Limb (tissue), 2 donors: Measurements from ENCODE around the gene MSH2.
"Not testable (repeated sequence)": the region's sequence is repeated elsewhere in the genome, so short reads cannot be mapped to it uniquely, and the experiment has no call there.

ENCODE experiments used
- DNase-seq, 2 donors: peaks; one replicate each; pipeline ENCODE4 v3.0.0-alpha.2; 2016; ENCODE audit errors: extremely low spot score in 2 of 2

The MSH2 gene

GRCh38 chr2:47483191-47483590, 80.2 kb downstream of the MSH2 start:
- DNase-seq: no peak

GRCh38 chr2:47484396-47484795, 81.4 kb downstream of the MSH2 start:
- DNase-seq: no peak

- no peak for DNase-seq
Measured at GRCh38 chr2:47485177-47485576, 82.2 kb downstream of the MSH2 start.

GRCh38 chr2:47485751-47486300, 82.9 kb downstream of the MSH2 start:
- DNase-seq: no peak

DNA sequence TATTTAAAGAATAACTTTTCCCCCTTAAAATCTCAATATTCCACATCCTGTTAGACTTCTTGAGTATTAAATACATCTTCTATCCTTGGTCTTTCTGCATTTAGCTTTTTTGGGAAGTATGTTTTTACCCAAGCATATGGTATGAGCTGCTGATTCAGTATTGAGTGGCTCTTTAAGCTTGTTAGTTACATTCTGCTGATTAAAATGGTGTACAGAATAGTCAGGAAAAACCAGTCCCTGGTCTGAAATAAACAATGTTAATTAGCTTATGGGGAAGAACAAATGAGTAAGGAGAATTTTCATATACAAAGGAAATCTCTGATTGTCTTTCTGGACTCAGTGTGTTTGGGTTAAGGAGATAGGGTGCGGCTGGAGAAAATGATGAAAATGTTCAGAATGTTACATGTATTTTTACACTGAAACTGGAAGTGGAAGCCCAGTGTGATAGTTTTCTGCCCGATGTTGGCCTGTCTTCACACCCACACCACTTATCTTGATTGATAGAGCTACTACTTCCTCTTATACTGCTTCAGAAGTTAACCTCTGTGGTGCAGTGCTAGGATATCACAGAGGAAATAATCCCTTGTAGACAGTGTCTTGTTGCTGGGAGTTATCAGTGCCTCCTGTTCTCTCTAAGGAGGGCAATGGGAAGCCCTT, 84.0 kb downstream of the MSH2 start:
- no peak for DNase-seq

DNA sequence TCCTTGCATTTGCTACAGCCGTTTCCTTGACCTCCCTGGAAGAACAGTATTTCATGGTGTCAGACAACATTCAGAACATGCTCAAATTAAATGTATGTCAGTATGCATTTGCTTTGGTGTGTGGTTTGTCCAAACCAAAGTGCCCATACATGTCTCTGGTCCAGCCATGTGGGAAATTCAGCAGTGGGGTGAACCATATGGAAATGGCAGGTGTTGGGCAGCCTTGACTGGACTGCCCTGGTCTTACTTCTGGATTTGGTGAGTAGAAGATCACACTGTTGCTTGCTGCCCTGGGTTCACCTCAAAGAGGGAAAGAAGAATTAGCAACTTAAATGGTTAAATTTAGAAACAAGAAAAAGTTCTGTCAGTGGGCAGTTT, 84.5 kb downstream of the MSH2 start:
- no peak for DNase-seq

DNA sequence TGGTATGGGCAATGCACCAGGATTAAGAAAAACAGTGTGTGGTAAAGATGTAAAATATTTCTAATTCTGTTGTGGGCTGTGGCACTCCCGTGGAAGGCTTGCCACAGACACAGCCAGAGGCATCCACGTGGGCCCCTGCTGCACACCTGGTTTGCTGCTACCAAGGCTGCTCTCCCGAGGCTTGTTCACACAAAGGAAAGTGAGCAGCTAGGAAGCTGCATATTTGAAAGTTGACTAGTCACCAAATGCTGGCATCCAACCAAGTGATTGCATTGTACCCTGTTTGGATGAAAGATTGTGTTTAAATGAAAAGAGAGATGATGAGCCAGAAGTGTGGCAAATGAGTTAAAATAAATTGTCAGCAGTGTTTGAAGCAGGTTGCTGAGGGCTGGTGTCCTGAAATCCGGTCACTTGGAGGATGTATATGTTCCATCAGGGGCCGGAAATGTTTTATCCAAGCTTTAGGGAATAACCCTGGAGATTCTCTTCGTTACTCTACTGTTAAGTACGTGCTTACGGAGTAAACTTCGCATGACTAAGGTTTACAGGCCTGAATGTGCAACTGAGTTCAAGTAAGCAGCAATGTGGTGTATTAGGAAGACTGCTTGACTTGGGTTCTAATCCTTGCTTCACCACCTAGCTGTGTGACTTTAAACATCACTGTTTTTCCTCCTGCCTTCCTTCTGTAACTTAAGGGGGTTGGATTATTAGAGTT, 86.1 kb downstream of the MSH2 start:
- no peak for DNase-seq

DNA sequence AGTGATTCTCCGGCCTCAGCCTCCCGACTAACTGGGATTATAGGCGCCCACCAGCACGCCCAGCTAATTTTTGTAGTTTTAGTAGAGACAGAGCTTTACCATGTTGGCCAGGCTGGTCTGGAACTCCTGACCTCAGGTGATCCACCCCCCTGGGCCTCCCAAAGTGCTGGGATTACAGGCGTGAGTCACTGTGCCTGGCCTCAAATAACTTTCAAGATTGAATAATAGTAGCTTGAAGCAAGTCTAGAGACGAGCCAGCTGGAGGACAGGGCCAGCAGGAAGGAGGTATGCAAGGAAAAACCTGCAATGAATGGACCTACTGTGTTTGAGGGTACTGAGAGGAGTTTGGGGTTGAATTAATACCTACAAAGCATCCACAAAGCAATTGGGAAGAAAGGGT, 87.5 kb downstream of the MSH2 start:
- no peak for DNase-seq

DNA sequence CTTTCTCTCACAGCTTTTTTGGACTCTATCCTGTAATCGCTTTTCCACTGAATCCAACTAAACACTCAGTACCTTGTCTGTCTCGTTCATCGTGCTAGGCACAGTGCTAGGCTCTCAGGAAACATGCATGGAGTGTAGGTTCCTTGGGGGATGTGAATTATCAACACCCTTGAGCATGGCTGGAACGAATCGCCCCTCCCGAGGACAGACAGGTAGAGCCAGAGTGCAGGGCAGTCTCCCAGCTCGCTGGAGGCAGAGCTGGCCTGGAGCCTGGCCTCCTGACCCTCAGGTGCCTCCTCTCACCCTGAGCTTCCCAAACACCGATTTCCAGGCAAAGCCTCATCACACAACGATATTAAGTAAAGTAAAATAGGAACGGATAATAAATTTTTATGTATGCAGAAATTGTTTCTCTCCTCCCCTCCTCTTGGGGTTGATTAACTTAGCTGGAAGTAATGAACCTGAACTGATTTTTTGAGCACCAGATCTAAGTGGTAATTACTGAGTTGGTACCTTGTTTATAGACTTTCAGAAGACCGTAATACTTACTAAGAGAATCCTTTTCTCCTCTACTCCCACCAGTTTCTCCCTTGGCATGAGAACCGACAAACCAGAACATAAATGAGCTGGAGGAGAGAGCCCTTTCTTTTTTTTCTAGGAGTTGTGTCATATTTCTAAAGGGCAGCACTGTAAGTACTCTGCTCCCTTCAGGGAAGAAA, 90.5 kb downstream of the MSH2 start:
- no peak for DNase-seq

DNA sequence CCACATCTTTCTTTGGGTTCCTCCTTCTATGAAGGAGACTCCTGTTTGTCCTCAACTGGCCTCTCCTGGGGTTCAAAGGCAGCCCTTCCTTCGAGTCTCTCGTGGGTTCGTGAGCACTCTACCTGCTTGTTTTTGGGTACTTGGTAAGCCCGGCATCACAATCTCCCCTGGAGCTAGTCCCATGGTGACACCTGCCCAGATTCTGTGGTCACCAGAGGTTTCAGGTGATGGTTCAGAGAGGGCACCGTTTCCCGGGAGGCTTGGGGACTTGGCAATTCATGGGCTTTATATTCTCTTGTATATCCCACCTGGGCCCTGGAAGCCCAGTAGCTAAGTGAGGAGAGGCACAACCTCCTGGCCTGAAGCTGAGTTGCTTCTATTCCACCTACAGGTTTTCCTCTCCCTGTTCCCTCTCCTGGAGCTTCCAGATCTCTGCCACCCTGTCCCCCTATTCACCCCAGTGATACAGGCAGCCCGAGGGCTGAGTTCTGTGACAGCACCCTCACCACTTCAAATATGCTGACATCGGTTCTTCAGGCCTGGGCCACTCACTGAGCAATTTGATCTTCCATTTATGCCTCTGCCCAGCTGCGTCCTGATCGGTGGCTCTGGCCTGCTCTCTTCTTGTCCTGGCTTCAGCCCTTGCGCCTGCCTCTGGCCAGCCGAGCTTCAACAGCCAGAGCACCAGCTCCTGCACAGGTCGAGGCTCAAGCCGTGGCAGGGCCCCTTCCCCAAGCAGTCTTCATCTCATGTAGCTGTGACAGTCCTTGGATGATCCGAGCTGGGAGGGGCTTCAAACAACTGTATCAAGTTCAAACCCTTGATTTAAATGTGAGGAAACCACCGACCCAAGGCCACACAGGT, 91.5 kb downstream of the MSH2 start:
- no peak for DNase-seq

DNA sequence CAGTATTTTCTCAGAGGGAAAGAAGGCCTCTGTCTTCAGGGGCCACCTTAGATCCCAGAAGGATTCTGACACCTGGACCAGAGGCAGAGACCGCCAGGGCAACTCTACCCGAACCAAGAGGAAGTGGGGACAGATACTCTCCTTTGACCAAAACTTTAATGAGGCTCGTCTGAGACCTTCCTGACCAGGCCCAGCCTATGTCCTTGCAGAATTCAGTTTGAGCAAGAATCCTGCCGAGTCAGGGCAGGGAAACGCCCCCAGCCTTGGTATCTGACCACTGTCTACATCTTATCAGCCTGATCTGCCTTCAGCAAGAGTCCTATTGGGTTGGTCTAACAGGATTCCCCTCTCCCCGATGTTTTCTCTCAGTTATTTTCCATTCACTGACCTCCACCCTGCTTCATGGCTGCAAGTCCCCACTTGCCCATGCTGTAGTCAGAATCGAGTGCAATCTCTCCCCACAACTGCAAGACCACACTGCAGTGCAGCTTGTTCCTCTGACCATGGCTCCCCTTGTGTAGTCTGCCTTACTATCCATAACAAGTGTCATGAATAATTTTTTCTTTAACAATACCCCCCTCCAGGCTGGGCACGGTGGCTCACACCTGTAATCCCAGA, 95.0 kb downstream of the MSH2 start:
- DNase-seq: no peak

- no peak for DNase-seq
Measured at GRCh38 chr2:47499093-47499492, 96.1 kb downstream of the MSH2 start.

DNA sequence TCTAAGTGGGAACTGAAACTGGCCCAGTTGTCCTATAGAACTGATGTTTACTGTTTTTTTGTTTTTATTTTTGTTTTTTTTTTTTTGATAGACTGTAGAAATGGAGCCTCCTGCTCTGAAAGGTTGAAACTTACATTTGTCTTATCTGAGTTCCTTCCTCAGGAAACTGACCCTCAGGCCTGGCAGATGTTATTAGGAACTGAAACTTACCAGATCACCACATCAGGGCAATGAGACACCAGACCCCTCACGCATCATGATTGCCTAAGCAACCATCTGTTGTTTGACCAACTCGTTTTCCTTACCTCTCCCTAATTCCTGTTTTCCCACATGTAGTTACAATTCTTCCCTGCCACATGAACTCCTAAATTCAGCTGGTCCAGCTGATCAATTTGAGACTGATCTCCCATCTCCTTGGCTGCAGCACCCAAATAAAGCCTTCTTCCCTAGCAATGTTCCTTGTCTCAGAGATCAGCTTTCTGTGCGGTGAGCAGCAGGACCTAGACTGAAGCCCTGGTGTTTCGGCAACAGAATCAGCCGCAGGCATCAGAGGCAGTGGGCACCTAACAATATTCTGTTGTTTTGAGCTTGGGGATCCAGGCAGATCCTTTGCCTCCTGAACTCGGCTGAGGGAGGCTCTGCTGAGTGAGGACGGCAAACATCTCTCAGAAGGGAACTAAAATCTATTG, 96.8 kb downstream of the MSH2 start:
- DNase-seq: no peak

DNA sequence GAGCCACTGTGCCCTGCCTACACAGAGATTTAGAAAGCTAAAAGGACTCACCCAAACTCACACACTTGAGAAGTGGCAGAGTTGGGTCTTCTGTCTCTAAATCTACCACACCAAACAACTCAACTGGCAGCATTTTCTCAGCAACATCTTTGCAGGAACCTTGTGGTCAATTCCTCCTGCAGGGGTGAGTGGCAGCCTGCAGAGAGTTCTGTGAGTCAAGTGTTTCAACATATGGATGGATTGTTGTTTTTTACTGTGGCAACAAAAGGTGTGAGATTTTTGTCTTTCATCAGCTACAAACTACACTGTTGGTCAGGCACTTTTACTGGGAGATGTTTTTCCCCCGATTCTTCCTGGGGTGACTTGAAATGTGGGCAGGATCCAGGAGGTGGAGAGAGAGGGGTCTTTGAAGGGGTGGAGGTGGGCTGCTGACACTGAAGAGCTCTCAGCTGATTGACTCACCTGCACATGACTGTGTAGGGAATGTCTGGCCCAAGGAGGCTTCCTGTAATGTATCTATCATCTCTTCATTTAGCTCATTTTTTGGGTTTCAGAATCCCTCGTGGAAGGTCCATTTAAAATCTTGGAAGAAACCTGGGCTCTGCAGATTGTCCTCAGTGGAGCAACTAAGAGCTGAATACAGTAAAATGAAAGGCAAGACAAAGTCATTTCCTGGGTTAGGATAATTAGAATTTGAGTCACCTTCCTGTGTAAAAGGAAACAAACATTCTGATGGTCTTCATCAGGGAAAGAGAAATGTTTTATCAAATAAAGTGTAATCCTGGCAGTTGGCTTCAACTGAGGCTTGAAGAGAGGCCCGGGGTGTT, 98.6 kb downstream of the MSH2 start:
- no peak for DNase-seq

DNA sequence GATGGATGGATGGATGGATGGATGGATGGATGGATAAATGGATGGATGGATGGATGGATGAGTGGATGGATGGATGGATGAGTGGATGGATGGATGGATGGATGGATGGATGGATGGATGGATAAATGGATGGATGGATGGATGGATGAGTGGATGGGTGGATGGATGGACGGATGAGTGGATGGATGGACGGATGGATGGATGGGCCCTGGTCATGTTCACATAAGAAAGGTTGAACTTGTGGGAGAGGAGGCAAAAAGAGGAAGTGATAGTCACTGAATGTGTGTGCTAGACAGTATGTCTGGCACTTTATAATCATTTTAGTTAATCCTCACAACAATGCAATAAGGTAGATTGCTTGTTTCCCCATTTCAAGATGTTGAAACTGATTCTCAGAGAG, 99.5 kb downstream of the MSH2 start:
- not testable (repeated sequence) for DNase-seq

- no peak for DNase-seq
Measured at GRCh38 chr2:47503481-47504070, 100.6 kb downstream of the MSH2 start.

GRCh38 chr2:47504174-47504810, 101.3 kb downstream of the MSH2 start:
- DNase-seq: no peak

DNA sequence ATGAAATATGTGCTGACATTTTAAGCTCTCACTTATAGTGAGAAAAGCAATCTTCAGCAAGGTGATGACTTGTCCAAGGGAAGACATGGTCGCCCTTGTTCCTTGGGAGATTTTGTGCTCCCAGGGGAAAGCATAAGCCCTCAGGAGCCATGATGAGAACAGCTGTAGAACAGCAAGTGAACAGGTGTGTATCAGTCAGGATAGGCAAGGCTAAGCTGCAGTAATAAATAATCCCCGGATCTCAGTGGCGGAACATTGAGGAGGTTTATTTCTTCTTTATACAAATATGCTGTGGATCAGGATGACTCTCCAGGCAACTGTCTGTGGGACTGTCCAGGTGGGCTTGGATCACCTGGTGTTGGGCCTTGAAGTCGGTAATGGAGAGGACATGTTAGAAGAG, 103.1 kb downstream of the MSH2 start:
- DNase-seq: no peak

DNA sequence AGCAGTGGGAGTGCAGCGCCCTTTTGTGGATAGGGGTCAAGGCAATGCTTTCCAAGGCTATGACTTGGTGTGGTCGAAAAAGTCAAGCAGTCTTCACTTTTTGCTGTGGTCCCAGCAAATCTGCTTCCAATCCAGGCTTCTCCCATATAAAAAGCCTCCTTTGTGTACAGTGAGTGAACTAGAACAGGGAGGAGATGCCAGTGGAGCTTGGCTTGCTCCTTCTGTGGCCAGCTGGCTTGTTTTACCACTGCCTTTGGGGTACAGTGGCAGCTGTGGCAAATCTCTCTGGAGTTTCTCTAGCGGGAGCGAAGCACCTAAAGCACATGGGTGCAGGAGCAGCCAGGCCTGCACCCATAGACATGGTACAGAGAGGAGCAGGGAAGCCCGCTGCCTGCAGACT, 103.5 kb downstream of the MSH2 start:
- no peak for DNase-seq
